Measurements from ENCODE around the gene VAV3.

Gene VAV3

DNA sequence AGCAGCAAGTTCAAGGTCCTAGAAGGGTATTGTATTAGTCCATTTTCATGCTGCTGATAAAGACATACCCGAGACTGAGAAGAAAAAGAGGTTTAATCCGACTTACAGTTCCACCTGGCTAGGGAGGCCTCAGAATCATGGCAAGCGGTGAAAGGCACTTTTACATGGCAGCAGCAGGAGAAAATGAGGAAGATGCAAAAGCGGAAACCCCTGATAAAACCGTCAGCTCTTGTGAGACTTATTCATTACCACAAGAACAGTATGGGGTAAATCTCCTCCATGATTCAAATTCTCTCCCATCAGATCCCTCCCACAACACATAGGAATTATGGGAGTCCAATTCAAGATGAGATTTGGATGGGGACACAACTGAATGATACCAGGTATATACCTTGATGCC lies 414.6 kb downstream of the VAV3 start:
- no peak for DNase-seq

- DNase-seq: peak; percentile 4
Observed at GRCh38 chr1:107549152-107549810, 415.7 kb downstream of the VAV3 start.

- no peak for DNase-seq
Observed at GRCh38 chr1:107548276-107548675, 416.7 kb downstream of the VAV3 start.

DNA sequence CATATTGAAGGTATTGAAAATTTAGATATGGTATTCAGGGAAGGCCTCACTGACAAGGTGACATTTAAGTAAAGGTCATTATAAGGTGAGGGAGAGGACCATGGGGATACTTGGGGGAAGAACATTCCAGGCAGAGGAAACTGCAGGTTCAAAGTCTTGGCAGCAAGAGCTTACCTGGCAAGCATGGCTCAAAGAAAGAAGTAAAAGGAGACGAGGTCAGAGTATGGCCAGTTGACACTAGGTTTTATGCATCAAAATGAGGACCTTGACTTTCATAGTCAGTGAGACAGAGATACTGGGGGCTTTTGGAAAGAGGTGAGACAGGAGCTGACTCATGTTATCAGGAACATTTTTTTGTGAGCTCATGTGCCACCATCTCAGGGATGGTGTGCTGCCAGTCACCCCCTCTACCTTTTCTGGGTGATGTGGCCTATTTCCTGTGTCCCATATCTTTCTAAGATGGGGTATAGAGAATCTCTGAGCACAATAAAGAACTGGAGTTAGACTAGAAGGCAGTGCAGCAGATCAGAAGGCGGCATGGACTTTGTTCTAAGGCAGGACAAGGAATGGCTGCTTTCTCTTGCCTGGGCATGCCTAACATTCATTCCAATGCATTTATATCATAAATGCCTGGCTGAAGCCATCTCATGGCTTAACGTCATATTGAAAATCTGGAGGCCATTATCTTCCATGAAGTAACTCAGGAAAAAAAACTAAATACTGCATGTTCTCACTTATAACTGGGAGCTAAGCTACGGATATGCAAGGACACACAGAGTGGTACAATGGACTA lies 417.4 kb downstream of the VAV3 start:
- no peak for DNase-seq

DNA sequence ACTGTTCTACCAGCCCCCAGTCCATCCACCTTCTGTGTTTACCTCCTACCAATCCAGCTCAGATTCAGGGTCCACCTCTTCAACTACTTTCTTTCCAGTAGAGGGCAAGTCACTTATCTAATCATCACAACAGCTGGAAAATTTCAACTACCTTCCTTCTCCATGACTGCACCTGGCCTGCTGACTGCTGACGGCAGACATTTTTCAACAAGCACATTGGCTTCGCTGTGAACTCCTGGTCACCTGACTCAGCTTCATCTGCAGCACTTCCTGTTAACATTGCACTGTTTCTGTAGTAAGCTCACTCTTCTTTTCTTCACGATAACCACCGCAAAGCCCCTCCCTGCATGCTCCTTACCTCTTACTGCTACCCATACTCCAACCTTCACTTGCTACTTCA lies 418.4 kb downstream of the VAV3 start:
- DNase-seq: no peak

DNA sequence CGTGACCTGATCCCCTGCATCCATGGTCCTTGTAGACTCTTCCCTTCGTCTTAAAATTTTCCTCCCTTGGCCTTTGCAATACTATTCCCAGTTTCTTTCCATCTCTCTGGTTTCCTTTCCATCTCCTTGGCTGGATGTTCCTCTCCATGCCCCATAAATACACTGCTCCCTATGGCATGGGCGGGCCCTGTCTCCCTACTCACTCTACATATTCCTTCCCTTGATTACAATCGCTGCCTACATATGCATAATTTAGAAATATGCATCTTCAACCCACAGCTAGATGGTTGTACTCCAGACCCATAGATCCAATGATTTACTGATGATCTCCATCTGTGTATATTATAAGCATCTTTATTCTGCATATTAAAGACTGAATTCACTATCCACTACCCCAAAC lies 419.1 kb downstream of the VAV3 start:
- no peak for DNase-seq

DNA sequence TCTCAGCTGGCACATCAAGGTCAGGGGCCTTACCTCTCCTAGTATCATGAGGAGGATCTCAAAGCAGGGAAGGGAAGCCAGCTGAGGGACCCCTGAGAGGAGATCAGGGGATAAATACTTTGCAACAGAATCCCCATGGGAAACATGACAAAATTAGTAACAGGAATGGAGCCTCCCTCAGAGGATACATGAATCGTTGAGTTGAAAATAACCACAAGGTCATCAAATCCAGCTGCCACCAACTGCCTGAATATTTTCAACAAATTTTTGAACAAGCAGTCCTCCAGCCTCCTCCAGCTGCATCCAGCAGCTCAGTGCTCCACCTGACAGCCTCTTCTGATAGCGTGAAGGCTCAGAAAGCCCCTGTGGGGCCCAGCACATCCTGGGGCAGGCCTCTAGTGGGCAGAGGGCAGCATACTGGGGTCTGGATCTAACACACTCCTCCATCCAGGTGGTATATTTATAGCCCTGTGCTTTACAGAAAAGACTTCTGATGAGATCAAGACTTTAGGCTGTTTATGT lies 419.9 kb downstream of the VAV3 start:
- DNase-seq: no peak

DNA sequence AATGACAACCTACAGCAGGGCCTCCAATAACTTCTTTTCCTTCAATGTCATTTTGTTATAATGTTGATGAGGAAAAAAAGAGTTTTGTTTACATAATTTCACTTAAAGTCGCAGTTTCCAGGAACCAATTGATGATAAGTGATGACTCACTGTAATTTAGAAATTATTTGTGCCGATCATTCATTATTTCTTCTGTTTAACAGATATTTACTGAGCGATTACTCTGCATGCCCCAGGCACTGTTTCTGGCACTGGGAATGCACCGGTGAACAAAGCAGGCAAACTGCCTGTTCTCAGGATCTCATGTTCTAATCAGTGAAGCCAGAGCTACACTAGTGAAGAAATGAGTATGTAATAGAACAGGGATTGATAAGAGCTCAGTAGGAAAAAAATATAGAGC lies 420.7 kb downstream of the VAV3 start:
- DNase-seq: no peak

DNA sequence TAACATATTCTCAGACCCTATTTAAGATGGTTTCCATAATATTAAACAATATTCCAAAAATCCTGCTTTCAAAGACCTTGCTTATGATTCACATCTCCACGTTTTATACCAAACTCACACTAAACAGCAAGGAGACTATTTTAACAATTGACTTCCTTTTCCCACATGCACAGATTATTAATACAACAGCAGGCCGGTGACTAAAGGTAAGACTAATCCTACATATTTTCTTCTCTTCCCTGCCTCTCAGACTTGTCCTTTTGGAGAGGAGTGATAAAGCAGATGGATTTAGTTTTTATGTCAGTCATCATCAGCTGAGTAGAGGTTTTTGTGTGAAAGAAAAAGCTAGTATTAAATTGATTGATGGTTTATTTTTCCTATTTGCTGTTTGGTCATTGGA lies 423.6 kb downstream of the VAV3 start:
- DNase-seq: no peak

- no peak for DNase-seq
Observed at GRCh38 chr1:107538502-107538901, 426.5 kb downstream of the VAV3 start.

DNA sequence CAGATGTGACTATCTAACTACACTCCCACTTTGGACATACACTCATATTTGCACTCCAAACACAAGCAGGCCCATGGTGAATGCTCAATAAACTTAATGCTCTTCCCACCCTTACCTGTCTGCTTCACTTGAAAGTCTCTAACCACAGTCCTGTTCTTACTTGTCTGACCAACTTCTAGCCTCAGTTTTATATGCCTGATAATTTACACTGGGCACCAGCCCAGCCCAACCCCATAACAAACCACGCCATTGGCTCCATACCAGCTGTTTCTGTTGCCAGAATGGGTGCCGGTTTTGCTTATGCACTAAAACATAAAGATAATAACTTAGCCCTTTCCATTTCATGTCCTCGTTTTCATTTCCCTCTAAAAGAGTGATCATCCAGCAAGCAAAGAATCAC lies 428.7 kb downstream of the VAV3 start:
- peak; percentile 36 for DNase-seq

DNA sequence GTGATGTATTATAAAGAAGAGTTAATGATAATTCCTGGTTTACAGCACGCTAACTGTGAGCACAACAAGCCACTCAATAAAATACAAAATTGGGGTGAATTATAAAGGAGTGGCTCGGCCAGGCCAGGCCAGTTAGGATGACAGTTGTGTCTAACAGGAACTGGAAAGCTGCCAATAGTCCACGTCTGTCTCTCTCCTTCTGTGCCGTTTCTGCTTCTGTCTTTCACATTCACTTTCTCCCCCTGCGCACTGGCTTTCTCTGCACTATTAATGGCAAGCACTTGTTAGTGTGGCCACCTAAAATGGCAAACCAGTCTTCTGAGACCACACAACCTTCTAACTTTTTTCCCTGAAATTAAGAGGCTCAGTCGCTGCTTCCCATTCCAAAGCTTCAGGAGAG lies 429.9 kb downstream of the VAV3 start:
- peak; percentile 67 for DNase-seq

DNA sequence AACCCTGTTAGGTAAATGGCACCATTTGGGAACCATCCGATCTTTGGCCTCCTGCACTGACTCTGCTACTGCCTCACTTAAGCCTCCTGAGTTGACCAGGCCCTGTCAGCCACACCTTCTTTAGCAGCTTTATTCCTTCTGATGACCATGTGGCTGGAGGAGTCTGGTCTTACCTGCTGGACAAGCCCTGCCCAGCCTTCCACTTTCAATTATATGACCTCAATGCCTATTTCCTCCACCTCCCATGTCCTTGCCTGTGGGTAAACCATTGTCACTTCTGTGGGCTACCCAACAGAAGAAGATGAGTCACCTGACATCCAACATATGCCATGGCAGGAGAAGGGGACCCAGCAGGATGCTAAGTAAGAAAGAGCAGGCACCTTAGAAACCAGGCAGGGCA lies 430.3 kb downstream of the VAV3 start:
- DNase-seq: no peak

GRCh38 chr1:107533436-107533835 lies 431.5 kb downstream of the VAV3 start:
- DNase-seq: peak; percentile 57

DNA sequence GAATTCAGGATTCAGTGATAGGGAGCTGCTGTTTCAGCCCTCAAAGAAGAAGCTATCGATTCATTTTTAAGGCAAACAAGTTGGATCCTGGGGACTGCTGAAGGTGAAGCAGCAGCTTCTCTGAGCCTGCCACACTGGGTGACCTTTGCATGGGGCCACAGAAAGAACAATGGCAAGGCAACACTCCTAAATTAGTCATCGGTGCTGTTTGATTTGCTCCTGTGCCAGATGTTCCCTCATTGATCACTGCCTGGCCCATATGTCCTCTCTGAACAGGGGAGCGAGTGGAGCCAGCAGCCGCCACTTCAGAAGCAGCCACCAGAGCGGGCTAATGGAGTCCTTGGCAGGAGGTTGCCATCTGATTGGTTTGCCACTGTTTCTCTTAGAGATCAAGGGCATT lies 432.7 kb downstream of the VAV3 start:
- DNase-seq: no peak

GRCh38 chr1:107531065-107531908 lies 433.7 kb downstream of the VAV3 start:
- DNase-seq: no peak

- no peak for DNase-seq
Observed at GRCh38 chr1:107530543-107530942, 434.4 kb downstream of the VAV3 start.

DNA sequence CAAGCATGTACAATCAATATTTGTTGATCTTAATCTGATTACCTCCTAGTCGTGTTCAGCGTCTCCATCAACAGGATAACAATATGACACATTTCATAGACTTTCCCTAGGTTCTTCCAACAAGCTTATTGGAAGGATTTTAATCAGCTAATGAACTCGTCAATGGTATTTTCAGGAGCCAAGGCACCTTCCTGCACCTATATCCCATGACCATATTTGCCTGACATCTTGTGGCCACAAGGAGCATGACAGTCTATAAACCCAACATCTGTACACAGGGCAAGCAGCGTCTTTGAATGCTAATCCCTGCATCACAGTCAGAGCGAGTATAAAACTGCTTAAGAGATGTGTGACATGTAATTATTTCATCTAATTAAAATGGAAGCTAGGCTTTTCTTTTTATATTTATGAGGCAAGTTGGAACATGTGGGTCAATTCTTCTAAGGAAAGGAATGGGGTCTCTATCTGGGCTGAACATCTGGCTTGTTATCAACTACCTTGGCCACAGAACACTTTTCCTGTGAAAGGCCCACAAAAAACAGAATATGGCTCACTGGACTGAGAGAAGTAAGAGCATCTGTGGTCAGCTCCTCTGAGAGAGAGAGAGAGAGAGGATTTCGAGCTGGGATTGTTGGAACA lies 435.4 kb downstream of the VAV3 start:
- DNase-seq: peak; percentile 36

DNA sequence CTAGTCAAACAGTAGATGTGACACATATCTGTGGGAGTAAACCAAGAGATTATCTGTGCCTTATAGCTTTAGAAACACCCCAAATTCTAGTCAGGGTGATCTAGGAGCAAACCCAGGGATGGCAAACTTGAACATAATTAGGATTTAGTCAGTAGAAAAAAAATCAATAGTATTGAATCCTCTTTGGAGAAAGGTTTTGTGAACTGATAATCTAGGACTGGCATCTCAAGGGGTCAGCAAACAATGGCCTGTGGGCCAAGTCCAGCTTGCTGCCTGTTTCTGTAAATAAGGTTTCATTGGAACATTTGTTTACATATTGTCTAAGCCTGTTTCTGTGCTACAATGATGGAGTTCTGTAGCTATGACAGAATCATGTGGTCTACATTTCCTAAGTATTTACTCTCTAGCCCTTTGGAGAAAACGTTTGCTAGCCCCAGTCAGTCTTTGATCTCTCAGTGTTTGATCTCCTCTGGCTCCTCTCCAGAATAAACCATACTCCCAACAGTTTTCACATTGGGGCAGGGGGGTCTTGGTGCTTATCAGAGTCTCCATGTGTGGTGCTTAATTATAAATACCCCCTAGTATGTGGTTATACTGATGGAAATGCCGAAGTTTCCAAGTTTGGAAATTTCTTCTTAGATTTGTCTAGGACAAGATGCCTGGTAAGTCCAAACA lies 438.3 kb downstream of the VAV3 start:
- DNase-seq: no peak

DNA sequence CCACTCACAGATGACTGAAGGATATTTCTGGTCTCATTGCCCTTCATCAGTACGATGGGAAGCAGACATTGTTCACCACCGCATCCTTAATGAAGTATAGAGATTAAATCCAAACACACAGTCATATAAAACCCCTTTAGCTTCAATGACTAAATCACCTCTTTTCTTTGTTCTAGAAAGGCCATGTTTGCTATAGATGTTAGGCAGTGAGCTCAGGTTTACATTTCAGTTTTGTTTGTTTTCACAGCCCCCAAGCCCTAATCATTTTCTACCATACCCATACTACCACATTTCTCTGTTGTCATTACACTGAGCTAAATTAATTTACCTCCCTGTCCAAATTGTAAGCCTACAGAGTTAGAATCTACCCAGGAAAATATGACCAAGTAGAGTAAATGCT lies 439.0 kb downstream of the VAV3 start:
- DNase-seq: no peak

- no peak for DNase-seq
Observed at GRCh38 chr1:107525145-107525544, 439.8 kb downstream of the VAV3 start.

DNA sequence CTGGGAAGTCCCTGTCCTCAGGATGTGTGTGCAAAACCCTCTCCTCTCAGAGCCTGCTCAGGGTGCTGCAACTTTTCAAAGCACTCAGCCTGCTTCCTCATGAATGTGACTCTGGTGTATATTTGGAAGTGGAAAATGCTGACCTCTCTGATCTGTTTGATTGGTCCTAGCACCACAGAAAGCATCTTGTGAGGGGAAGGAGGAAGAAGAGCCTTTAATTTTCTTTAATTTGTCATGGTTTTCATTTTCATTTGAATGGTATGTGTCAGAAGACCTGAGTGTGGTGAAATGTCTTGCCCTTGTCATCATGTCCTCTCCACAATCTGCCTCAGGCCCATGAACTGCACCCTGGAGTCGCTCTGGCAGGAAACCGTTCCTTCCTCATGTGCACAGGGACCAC lies 440.7 kb downstream of the VAV3 start:
- DNase-seq: peak; percentile 11

Data from inflammatory macrophage treated with lipopolysaccharide for 4 hours (primary cell).